ENCODE data around the gene SPATA24.

DNA sequence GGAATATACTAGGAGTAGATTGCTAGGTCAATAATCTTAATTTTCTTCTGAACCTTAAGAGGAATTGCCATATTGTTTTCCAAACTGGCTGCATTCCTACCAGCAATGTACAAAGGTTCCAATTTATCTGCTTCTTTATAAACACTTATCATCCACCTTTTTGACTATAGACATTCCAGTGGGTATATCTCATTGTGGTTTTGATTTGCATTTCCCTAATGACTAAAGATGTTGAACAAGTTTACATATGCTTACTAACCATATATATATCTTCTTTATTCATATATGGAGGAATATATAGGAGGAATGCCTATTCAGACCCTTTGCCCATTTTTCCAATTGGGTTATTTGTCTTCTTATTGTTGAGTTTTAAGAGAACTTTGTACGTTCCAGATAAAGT, 27.8 kb upstream of the SPATA24 start:
- TF ChIP-seq, protein P1, sequence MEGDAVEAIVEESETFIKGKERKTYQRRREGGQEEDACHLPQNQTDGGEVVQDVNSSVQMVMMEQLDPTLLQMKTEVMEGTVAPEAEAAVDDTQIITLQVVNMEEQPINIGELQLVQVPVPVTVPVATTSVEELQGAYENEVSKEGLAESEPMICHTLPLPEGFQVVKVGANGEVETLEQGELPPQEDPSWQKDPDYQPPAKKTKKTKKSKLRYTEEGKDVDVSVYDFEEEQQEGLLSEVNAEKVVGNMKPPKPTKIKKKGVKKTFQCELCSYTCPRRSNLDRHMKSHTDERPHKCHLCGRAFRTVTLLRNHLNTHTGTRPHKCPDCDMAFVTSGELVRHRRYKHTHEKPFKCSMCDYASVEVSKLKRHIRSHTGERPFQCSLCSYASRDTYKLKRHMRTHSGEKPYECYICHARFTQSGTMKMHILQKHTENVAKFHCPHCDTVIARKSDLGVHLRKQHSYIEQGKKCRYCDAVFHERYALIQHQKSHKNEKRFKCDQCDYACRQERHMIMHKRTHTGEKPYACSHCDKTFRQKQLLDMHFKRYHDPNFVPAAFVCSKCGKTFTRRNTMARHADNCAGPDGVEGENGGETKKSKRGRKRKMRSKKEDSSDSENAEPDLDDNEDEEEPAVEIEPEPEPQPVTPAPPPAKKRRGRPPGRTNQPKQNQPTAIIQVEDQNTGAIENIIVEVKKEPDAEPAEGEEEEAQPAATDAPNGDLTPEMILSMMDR (CRISPR knock-in tag; IDR thresholded peaks at IDR 0.05) = no peak
- TF ChIP-seq CBFB (CRISPR knock-in tag; IDR thresholded peaks at IDR 0.05) (no peak), YY1 (IDR thresholded peaks at IDR 0.05; ENCODE audit: insufficient read depth, insufficient replicate concordance, low read depth, low read length) (no peak), BORCS8-MEF2B (CRISPR knock-in tag; IDR thresholded peaks at IDR 0.05) (no peak), TGIF2 (CRISPR knock-in tag; IDR thresholded peaks at IDR 0.05) (no peak), ZNF382 (CRISPR knock-in tag; IDR thresholded peaks at IDR 0.05; ENCODE audit: borderline replicate concordance) (no peak), MEF2D (CRISPR knock-in tag; IDR thresholded peaks at IDR 0.05) (no peak), TCF7L2 (IDR thresholded peaks at IDR 0.05; ENCODE audit: low read depth, low read length) (no peak), POLR2A (IDR thresholded peaks at IDR 0.05; ENCODE audit: insufficient read depth in 1 of 2, low read depth in 2 of 2, low read length in 2 of 2) (no peak), ZNF138 (CRISPR knock-in tag; IDR thresholded peaks at IDR 0.05; ENCODE audit: low read depth) (no peak)
- TF ChIP-seq, protein P2, sequence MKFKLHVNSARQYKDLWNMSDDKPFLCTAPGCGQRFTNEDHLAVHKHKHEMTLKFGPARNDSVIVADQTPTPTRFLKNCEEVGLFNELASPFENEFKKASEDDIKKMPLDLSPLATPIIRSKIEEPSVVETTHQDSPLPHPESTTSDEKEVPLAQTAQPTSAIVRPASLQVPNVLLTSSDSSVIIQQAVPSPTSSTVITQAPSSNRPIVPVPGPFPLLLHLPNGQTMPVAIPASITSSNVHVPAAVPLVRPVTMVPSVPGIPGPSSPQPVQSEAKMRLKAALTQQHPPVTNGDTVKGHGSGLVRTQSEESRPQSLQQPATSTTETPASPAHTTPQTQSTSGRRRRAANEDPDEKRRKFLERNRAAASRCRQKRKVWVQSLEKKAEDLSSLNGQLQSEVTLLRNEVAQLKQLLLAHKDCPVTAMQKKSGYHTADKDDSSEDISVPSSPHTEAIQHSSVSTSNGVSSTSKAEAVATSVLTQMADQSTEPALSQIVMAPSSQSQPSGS (CRISPR knock-in tag; IDR thresholded peaks at IDR 0.05) = no peak

Measured in HepG2 (cell line).